ENCODE data around the gene ARHGAP29.

GRCh38 chr1:94209982-94210381 is 27.4 kb downstream of the ARHGAP29 start:
- no peak for TF ChIP-seq CEBPB (IDR thresholded peaks at IDR 0.05; ENCODE audit: borderline replicate concordance in 1 of 2, low read depth in 2 of 2, low read length in 2 of 2)
- no peak for TF ChIP-seq CTCF (IDR thresholded peaks at IDR 0.05 in 2 of 3, conservative IDR thresholded peaks at IDR 0.05 in 1 of 3; ENCODE audit: control insufficient read depth in 2 of 3, extremely low read depth in 1 of 3, insufficient read depth in 1 of 3, low read depth in 3 of 3, low read length in 3 of 3)
- no peak for TF ChIP-seq POLR2AphosphoS5 (IDR thresholded peaks at IDR 0.05; ENCODE audit: low read length)
- TF ChIP-seq EZH2 (IDR thresholded peaks at IDR 0.05; ENCODE audit: borderline replicate concordance, control insufficient read depth, low read depth, low read length): no peak
- TF ChIP-seq NR2C1 (IDR thresholded peaks at IDR 0.05): no peak
- no peak for TF ChIP-seq CREB1 (IDR thresholded peaks at IDR 0.05; ENCODE audit: low read depth)
- no peak for TF ChIP-seq RAD21 (IDR thresholded peaks at IDR 0.05; ENCODE audit: insufficient read depth, low read depth, low read length)

All from GM12878 (cell line).